Upper lobe of right lung (tissue), 1 donor: Measurements from ENCODE around the gene VAMP7. TPM values are rescaled to one million over a fixed set of nuclear protein-coding genes. Genes with fewer than 3 reads are reported as not detected.

ENCODE experiments used
- ATAC-seq: fragments of 200-7000 bp; cut with Tn5 transposase; one replicate; pipeline ENCODE4 v1.9.1; 2020; ENCODE audit warnings: mild to moderate bottlenecking, moderate library complexity
- DNase-seq: peaks from one replicate; pipeline ENCODE4 v3.0.0-alpha.2; 2020
- H3K27ac ChIP-seq: fragments of 200-600 bp; one replicate; pipeline ENCODE4 v1.8.0; 2022
- H3K27me3 ChIP-seq: fragments of 200-600 bp; one replicate; pipeline ENCODE4 v1.8.0; 2022; ENCODE audit warnings: mild to moderate bottlenecking
- H3K36me3 ChIP-seq: fragments of 200-600 bp; one replicate; pipeline ENCODE4 v1.8.0; 2022
- H3K4me1 ChIP-seq: fragments of 200-600 bp; one replicate; pipeline ENCODE4 v1.8.0; 2022
- H3K4me3 ChIP-seq: fragments of 200-600 bp; one replicate; pipeline ENCODE4 v1.8.0; 2022; ENCODE audit warnings: mild to moderate bottlenecking
- H3K9me3 ChIP-seq: fragments of 200-600 bp; one replicate; pipeline ENCODE4 v1.8.0; 2022
- intact Hi-C: fragments of 100-400 bp; cut with DNase I; formaldehyde crosslinking; loops from one replicate; pipeline ENCODE4 v1.11.0; 2022
- total RNA-seq: library from RNA; stranded (reverse); fragmentation: NEBNext Ultra II Directional; extraction: Animal tissue kit (Norgen Biotek cat#: 25700); gene quantifications from one replicate; pipeline ENCODE4 v1.2.1, GENCODE V29; 2021
- TF ChIP-seq, protein P1 (sequence below): fragments of 200-600 bp; IDR thresholded peaks from one replicate; pipeline ENCODE4 v1.8.0; 2022; ENCODE audit warnings: antibody characterized with exemption
- donor health status: DM: no; HTN: yes; CAD: no; lungs with severe emphysema.

Gene VAMP7
- total RNA-seq, 1 donor from 2014 or later: 27.1 TPM

DNA sequence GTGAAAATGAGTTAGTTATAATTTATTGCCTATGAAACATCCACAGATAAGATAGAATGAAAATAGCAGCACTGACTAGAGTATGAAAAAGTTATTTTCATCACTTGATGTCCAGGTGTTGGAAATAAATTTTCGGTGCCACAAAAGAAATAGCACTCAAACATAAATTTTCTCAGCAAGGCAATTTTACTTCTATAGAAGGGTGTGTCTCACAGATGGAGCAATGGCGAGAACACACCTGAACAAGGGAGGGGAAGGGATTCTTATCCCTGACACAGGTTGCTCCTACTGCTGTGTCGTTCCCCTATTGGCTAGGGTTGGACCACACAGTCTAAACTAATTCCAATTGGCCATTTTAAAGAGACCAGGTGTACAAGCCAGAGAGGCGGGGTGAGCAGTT lies 13.3 kb upstream of the VAMP7 start:
- no peak for DNase-seq
- Histone ChIP-seq H3K27ac (no peak overlapping the region), H3K9me3 (peaks cover 6% of the 10 kb centered on the region), H3K4me3 (no peak overlapping the region), H3K4me1 (no peaks in the 10 kb centered on the region), H3K27me3 (no peaks in the 10 kb centered on the region), H3K36me3 (no peaks in the 10 kb centered on the region)
- no peak for ATAC-seq
- TF ChIP-seq, protein P1, sequence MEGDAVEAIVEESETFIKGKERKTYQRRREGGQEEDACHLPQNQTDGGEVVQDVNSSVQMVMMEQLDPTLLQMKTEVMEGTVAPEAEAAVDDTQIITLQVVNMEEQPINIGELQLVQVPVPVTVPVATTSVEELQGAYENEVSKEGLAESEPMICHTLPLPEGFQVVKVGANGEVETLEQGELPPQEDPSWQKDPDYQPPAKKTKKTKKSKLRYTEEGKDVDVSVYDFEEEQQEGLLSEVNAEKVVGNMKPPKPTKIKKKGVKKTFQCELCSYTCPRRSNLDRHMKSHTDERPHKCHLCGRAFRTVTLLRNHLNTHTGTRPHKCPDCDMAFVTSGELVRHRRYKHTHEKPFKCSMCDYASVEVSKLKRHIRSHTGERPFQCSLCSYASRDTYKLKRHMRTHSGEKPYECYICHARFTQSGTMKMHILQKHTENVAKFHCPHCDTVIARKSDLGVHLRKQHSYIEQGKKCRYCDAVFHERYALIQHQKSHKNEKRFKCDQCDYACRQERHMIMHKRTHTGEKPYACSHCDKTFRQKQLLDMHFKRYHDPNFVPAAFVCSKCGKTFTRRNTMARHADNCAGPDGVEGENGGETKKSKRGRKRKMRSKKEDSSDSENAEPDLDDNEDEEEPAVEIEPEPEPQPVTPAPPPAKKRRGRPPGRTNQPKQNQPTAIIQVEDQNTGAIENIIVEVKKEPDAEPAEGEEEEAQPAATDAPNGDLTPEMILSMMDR: no peak
- intact Hi-C loops: no loop called here

DNA sequence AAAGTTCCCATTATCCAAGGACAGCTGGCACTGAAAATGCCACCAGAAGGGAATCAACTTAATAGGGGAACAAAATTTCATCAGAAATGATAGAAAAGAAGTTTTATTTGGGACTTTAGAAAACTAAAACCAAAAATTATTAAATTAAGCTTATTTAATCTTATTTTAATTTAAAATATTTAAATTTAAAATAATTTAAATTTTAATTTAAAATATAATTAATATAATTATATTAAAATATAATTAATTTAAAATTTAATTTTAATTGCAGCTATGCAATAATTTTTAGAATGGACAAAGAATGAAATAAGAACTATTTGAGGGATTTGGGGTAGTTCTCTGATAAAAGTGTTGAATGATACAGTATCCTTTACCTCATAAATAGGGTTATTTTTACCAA lies 10.2 kb upstream of the VAMP7 start:
- H3K4me3 ChIP-seq: no peak overlapping the region
- peaks cover 3% of the 10 kb centered on the region for H3K27me3 ChIP-seq
- intact Hi-C loops: no loop called here
- TF ChIP-seq, protein P1: no peak
- ATAC-seq (no peak), DNase-seq (no peak)
- no peaks in the 10 kb centered on the region for H3K4me1 ChIP-seq
- no peak overlapping the region for H3K27ac ChIP-seq
- no peaks in the 10 kb centered on the region for H3K36me3 ChIP-seq
- peaks cover 6% of the 10 kb centered on the region for H3K9me3 ChIP-seq

DNA sequence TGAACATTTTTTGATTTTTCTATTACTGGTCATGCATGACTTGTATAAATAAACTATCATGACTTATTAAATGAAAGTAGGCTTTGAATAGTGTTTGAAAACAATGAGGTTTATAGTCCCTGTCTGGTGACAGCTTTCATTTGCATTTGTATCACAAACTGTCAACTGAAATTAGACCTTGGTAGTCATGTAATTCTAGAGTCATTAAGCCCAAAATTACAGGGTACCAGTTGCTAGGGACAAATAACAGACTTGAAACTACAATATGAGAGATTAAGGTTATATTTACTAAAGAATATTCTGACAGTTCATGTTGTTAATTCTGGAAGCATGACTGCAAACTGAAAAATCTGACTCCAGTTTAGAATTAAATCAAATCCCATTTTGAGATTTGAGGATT lies 9.2 kb upstream of the VAMP7 start:
- Histone ChIP-seq H3K36me3 (no peaks in the 10 kb centered on the region), H3K9me3 (peaks cover 6% of the 10 kb centered on the region), H3K4me1 (no peaks in the 10 kb centered on the region), H3K27me3 (peaks cover 3% of the 10 kb centered on the region), H3K27ac (no peak overlapping the region), H3K4me3 (no peak overlapping the region)
- DNase-seq (no peak), ATAC-seq (no peak)
- TF ChIP-seq, protein P1: no peak
- intact Hi-C loops: no loop called here

DNA sequence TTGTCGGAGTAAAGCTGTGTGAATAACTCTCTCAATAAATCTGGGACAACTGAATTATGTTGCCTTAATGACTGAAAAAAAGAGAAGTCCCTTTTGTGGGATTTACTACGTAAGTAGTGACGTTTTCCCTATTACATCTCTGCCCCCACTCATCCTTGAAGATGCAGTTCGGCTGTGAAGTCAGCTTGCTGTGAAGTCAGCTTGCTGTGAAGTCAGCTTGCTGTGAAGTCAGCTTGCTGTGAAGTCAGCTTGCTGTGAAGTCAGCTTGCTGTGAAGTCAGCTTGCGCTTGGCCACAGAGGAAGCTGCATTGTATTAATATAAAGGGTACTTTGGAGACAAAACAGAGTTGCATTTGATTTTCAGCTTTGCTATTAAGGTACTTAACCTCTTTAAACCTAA lies 8.0 kb upstream of the VAMP7 start:
- ATAC-seq: no peak
- H3K36me3 ChIP-seq: no peaks in the 10 kb centered on the region
- H3K9me3 ChIP-seq: peaks cover under 1% of the 10 kb centered on the region
- TF ChIP-seq, protein P1: no peak
- DNase-seq: no peak
- no peaks in the 10 kb centered on the region for H3K4me1 ChIP-seq
- H3K27ac ChIP-seq: no peak overlapping the region
- H3K27me3 ChIP-seq: peaks cover 3% of the 10 kb centered on the region
- intact Hi-C loops: no loop called here
- no peak overlapping the region for H3K4me3 ChIP-seq

DNA sequence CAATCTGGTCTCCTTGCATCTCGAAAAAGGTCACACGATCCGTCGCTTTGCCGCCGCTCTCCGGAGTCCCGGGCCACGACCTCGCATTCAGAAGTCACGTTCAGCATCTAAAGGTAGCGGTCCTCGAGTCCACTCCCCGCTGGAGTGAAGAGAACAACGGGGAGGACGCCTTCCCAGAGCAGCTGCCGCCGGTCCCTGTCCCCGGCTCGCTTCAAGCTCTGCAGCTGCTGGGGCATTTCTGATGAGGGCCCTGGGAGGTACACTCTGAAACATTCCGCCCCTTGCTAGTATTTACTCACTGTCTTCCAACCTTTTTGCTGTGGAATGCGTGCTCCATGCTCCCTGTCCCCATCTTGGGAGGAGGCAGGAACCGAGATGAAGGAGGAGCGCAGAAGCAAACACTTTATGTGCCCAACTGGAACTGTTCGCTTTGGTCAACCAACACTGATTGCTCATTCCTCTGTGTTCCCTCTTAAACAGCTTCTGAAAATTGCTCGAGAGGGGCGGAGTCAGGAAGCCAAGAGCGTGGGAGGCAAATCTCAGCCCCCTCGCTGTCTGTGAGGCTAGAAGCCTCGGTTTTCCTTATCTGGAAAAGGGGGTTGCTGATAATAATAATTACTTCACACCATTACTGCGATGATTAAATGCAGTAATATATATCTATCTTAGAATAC lies 6.4 kb upstream of the VAMP7 start:
- Histone ChIP-seq H3K36me3 (no peaks in the 10 kb centered on the region), H3K27me3 (peaks cover 3% of the 10 kb centered on the region), H3K4me1 (no peaks in the 10 kb centered on the region), H3K9me3 (no peaks in the 10 kb centered on the region), H3K27ac (no peak overlapping the region), H3K4me3 (peak overlapping the region; percentile 11)
- DNase-seq (no peak), ATAC-seq (peak; percentile 42)
- intact Hi-C loops: no loop called here
- TF ChIP-seq, protein P1: no peak

DNA sequence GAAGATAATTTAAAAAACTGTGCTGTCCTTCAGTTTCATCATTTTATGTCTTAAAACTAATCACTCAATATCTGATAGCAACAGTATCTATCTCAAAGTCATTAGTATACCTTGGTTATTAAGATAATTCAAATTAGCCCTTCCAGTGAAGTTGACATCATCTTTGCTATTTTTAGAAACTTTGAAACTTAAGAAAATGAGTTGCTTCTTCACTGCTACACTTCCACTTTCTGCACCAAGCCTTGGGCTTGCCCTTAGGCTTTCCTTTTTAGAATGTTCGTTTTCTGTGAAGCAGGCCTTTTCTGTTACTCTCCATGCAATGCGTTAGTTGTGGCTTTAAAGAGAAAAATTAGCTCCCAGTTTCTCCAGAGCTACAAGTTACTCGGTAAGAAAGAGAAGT lies 4.4 kb upstream of the VAMP7 start:
- no peaks in the 10 kb centered on the region for H3K9me3 ChIP-seq
- H3K27me3 ChIP-seq: peaks cover 3% of the 10 kb centered on the region
- intact Hi-C loops: no loop called here
- DNase-seq: no peak
- TF ChIP-seq, protein P1: no peak
- no peaks in the 10 kb centered on the region for H3K4me1 ChIP-seq
- no peak overlapping the region for H3K27ac ChIP-seq
- H3K36me3 ChIP-seq: no peaks in the 10 kb centered on the region
- ATAC-seq: no peak
- no peak overlapping the region for H3K4me3 ChIP-seq
